Panc1 (cell line): ENCODE measurements around the gene APLP1. TPM values are rescaled to one million over a fixed set of nuclear protein-coding genes. Genes with fewer than 3 reads are reported as not detected.
"Not testable (repeated sequence)": the region's sequence is repeated elsewhere in the genome, so short reads cannot be mapped to it uniquely, and the experiment has no call there.

Experiments
- ATAC-seq: fragments of 200-7000 bp; cut with Tn5 transposase; 2 replicates; pipeline ENCODE4 v1.9.1; 2020; ENCODE audit warnings: mild to moderate bottlenecking, moderate library complexity
- BruUV-seq: library from RNA; stranded (reverse); fragments of 400-500 nt; replicated peaks from 2 replicates; lab custom pipeline; 2021; lab: Mats Ljungman, UMichigan
- CTCF ChIA-PET: fragments of 300-600 bp; sonication (Branson Sonifier 250); formaldehyde crosslinking; loops from one replicate; lab custom pipeline; 2022; ENCODE audit warnings: antibody characterized with exemption; lab: Charles Lee
- POLR2A ChIA-PET: fragments of 300-600 bp; sonication (Branson Sonifier 250); formaldehyde crosslinking; loops from one replicate; lab custom pipeline; 2022; ENCODE audit warnings: antibody characterized with exemption; lab: Charles Lee
- DNase-seq: peaks from one replicate; pipeline ENCODE4 v3.0.0-alpha.2; 2010; ENCODE audit warnings: low read depth, low spot score
- H3K27ac ChIP-seq: 2 replicates; pipeline ENCODE4 v1.5.1; 2011; ENCODE audit warnings: mild to moderate bottlenecking, low read length, inconsistent platforms
- H3K27me3 ChIP-seq: fragments of 200-500 bp; sonication (Bioruptor generic); 2 replicates; pipeline ENCODE4 v1.6.0; 2014; ENCODE audit warnings: low read length, inconsistent platforms; ENCODE audit not compliant: control insufficient read depth, insufficient read depth
- H3K36me3 ChIP-seq: fragments of 200-500 bp; sonication (Bioruptor generic); 2 replicates; pipeline ENCODE4 v1.5.1; 2014; ENCODE audit warnings: inconsistent platforms, mild to moderate bottlenecking, low read length, moderate library complexity; ENCODE audit not compliant: control insufficient read depth, insufficient read depth
- H3K4me1 ChIP-seq: 2 replicates; pipeline ENCODE4 v1.5.1; 2011; ENCODE audit warnings: inconsistent platforms, mild to moderate bottlenecking, low read length, moderate library complexity; ENCODE audit not compliant: control insufficient read depth, insufficient read depth
- H3K4me3 ChIP-seq, 2 experiments: 2 replicates each; pipeline ENCODE4 v1.5.1; 2011 to 2012; ENCODE audit warnings: low read depth in 2 of 2, low read length in 2 of 2, mild to moderate bottlenecking in 2 of 2, inconsistent platforms in 1 of 2, moderate library complexity in 1 of 2
- H3K9me3 ChIP-seq: fragments of 200-500 bp; sonication (Bioruptor generic); 2 replicates; pipeline ENCODE4 v1.5.1; 2014; ENCODE audit warnings: low read depth, mild to moderate bottlenecking, inconsistent platforms, low read length, moderate library complexity; ENCODE audit not compliant: control insufficient read depth, insufficient read depth
- POLR2AphosphoS5 ChIP-seq: IDR thresholded peaks from 2 replicates; pipeline ENCODE4 v1.6.1; 2012; ENCODE audit warnings: mild to moderate bottlenecking, low read depth, low read length, moderate library complexity
- REST ChIP-seq, 2 experiments: IDR thresholded peaks; 2 replicates each; pipeline ENCODE4 v1.6.1; 2011 to 2012; ENCODE audit warnings: low read depth in 2 of 2, control low read depth in 1 of 2, low read length in 1 of 2, mild to moderate bottlenecking in 1 of 2, moderate library complexity in 1 of 2; ENCODE audit not compliant: insufficient read depth in 1 of 2
- SIN3A ChIP-seq: IDR thresholded peaks from 2 replicates; pipeline ENCODE4 v1.6.1; 2012; ENCODE audit warnings: low read depth, mild to moderate bottlenecking, low read length, moderate library complexity, borderline replicate concordance; ENCODE audit not compliant: insufficient read depth
- TCF7L2 ChIP-seq: IDR thresholded peaks from 2 replicates; pipeline ENCODE4 v1.6.1; 2011; ENCODE audit warnings: mild to moderate bottlenecking, low read depth, low read length, inconsistent platforms
- in situ Hi-C: cut with HindIII; loops from 2 replicates; pipeline ENCODE4 v1.10.0; 2016; ENCODE audit warnings: low sequenced_read_pairs, low pct_unique_long_range_greater_than_20kb
- intact Hi-C: fragments of 100-400 bp; cut with micrococcal nuclease; formaldehyde crosslinking; loops from one replicate; pipeline ENCODE4 v1.10.0; 2022; ENCODE audit not compliant: unreplicated experiment
- total RNA-seq: library from RNA; stranded (reverse); gene quantifications from one replicate; pipeline ENCODE4 v1.2.1, GENCODE V29; 2021; ENCODE audit not compliant: unreplicated experiment
- TF ChIP-seq, protein P1 (sequence below): fragments of 450-650 bp; IDR thresholded peaks from 2 replicates; pipeline ENCODE4 v1.5.1; 2017; ENCODE audit warnings: mild to moderate bottlenecking

The APLP1 gene
- total RNA-seq, 1 experiment from 2014 or later, result 74.6 TPM

GRCh38 chr19:35908973-35909683, 40.8 kb downstream of the APLP1 start:
- Histone ChIP-seq H3K36me3 (no peaks in the 10 kb centered on the region), H3K27me3 (no peaks in the 10 kb centered on the region), H3K4me1 (no peaks in the 10 kb centered on the region), H3K27ac (no peak overlapping the region), H3K4me3 (no peak overlapping the region), H3K9me3 (no peaks in the 10 kb centered on the region)
- DNase-seq, result no peak
- in situ Hi-C loops (loop anchor here (10.0 kb wide), 1 partner anchor 74 kb away; no protein-coding TSS in a partner anchor), intact Hi-C loops (no loop called here)
- ChIA-PET CTCF (interaction anchor here (0.6 kb wide), 1 partner anchor 74 kb away, joined by 4 read pairs; no protein-coding TSS in a partner anchor), POLR2A (interaction anchor here (0.6 kb wide), 1 partner anchor 21 kb away, joined by 8 read pairs; no protein-coding TSS in a partner anchor)
- no peak for ATAC-seq
- TF ChIP-seq SIN3A (no peak), TCF7L2 (no peak), REST (IDR thresholded peaks at IDR 0.05; ENCODE audit: insufficient read depth in 1 of 2, low read depth in 2 of 2, low read length in 1 of 2) (no peak)
- BruUV-seq, result no TSS peak

GRCh38 chr19:35909684-35910035, 41.3 kb downstream of the APLP1 start:
- TF ChIP-seq TCF7L2, result no peak
- TF ChIP-seq SIN3A, result no peak
- TF ChIP-seq, protein P1, sequence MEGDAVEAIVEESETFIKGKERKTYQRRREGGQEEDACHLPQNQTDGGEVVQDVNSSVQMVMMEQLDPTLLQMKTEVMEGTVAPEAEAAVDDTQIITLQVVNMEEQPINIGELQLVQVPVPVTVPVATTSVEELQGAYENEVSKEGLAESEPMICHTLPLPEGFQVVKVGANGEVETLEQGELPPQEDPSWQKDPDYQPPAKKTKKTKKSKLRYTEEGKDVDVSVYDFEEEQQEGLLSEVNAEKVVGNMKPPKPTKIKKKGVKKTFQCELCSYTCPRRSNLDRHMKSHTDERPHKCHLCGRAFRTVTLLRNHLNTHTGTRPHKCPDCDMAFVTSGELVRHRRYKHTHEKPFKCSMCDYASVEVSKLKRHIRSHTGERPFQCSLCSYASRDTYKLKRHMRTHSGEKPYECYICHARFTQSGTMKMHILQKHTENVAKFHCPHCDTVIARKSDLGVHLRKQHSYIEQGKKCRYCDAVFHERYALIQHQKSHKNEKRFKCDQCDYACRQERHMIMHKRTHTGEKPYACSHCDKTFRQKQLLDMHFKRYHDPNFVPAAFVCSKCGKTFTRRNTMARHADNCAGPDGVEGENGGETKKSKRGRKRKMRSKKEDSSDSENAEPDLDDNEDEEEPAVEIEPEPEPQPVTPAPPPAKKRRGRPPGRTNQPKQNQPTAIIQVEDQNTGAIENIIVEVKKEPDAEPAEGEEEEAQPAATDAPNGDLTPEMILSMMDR, result no peak
- no peak for TF ChIP-seq REST (IDR thresholded peaks at IDR 0.05; ENCODE audit: insufficient read depth in 1 of 2, low read depth in 2 of 2, low read length in 1 of 2)
- TF ChIP-seq POLR2AphosphoS5, result no peak
- in situ Hi-C loops (loop anchor here (10.0 kb wide), 2 partner anchors 55 to 75 kb away; partner anchors contain the start of genes KIRREL2 and NPHS1), intact Hi-C loops (no loop called here)

GRCh38 chr19:35910355-35910754, 42.0 kb downstream of the APLP1 start:
- H3K4me1 ChIP-seq, H3K27me3 ChIP-seq, H3K36me3 ChIP-seq, BruUV-seq, CTCF ChIA-PET, H3K9me3 ChIP-seq, H3K27ac ChIP-seq, ATAC-seq, H3K4me3 ChIP-seq, intact Hi-C loops, DNase-seq: not testable (repeated sequence)
- in situ Hi-C loops, result loop anchor here (10.0 kb wide), 1 partner anchor 56 kb away; the partner anchor contains the start of genes KIRREL2 and NPHS1
- POLR2A ChIA-PET, result interaction anchor here (0.7 kb wide), 1 partner anchor 192 kb away, joined by 5 read pairs; no protein-coding TSS in a partner anchor

More at GRCh38 chr19:35909684-35910035, 41.3 kb downstream of the APLP1 start:
- H3K4me1 ChIP-seq, result no peaks in the 10 kb centered on the region
- no peaks in the 10 kb centered on the region for H3K9me3 ChIP-seq
- ATAC-seq, result no peak
- no peak overlapping the region for H3K4me3 ChIP-seq
- ChIA-PET CTCF (no interaction called here), POLR2A (no interaction called here)
- no peaks in the 10 kb centered on the region for H3K36me3 ChIP-seq
- H3K27me3 ChIP-seq, result no peaks in the 10 kb centered on the region
- DNase-seq, result no peak
- BruUV-seq, result no TSS peak
- no peak overlapping the region for H3K27ac ChIP-seq
